HUES64 (cell line): ENCODE measurements around the gene ST6GALNAC3.

ENCODE experiments used
- H3K27ac ChIP-seq: 2 replicates; pipeline ENCODE4 v1.7.0; 2013; ENCODE audit warnings: low read depth, low read length, inconsistent platforms
- H3K27me3 ChIP-seq: 2 replicates; pipeline ENCODE4 v1.6.1; 2013; ENCODE audit warnings: mild to moderate bottlenecking, low read length; ENCODE audit not compliant: insufficient read depth
- H3K36me3 ChIP-seq: 2 replicates; pipeline ENCODE4 v1.6.1; 2013; ENCODE audit warnings: mild to moderate bottlenecking, low read length; ENCODE audit not compliant: insufficient read depth
- H3K4me1 ChIP-seq: 2 replicates; pipeline ENCODE4 v1.6.1; 2013; ENCODE audit warnings: mild to moderate bottlenecking, low read length, moderate library complexity; ENCODE audit not compliant: insufficient read depth
- H3K4me3 ChIP-seq: 2 replicates; pipeline ENCODE4 v1.5.1; 2013; ENCODE audit warnings: mild to moderate bottlenecking, low read length, moderate library complexity
- H3K9ac ChIP-seq: 2 replicates; pipeline ENCODE4 v1.6.1; 2013; ENCODE audit warnings: mild to moderate bottlenecking, low read depth, low read length
- H3K9me3 ChIP-seq: 2 replicates; pipeline ENCODE4 v1.6.1; 2013; ENCODE audit warnings: low read depth, low read length; ENCODE audit not compliant: insufficient read depth
- WGBS: fragments of 150-250, 120-280 bp; methylation state at CpG from one replicate; pipeline ENCODE4 v1.1.7; 2013; ENCODE audit warnings: missing lambda C conversion rate; 5-methylcytosine and 5-hydroxymethylcytosine counted together

ST6GALNAC3 gene

GRCh38 chr1:76480827-76481226 lies 406.3 kb downstream of the ST6GALNAC3 start:
- Histone ChIP-seq H3K36me3 (no peaks in the 10 kb centered on the region), H3K9me3 (no peaks in the 10 kb centered on the region), H3K27me3 (no peaks in the 10 kb centered on the region), H3K4me1 (peaks cover 4% of the 10 kb centered on the region; the same call in 1 of the 2 replicates), H3K9ac (no peak overlapping the region), H3K27ac (no peak overlapping the region), H3K4me3 (no peak overlapping the region)

DNA sequence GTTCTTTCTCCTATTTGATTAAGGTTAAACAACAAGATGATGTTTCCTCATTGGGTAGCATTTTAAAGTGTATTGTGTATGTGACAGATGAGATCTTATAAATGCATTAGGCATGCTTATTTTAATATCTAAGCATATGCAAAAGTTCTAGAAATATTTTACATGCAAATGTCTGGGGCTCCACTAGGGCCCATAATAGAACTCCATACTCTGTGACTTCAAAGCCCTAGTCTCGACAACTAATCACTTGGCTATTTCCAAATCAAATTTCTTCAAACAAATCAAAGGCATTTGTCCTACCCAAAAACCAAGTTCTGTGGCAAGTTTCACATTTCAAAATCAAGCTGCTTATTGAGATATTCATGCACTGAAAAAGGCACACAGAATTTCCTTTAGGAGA lies 407.1 kb downstream of the ST6GALNAC3 start:
- H3K9ac ChIP-seq: no peak overlapping the region
- no peak overlapping the region for H3K4me3 ChIP-seq
- H3K27me3 ChIP-seq: no peaks in the 10 kb centered on the region
- no peaks in the 10 kb centered on the region for H3K9me3 ChIP-seq
- no peaks in the 10 kb centered on the region for H3K36me3 ChIP-seq
- WGBS: 90% methylated on average over 1 of the region's 1 CpG
- H3K27ac ChIP-seq: no peak overlapping the region
- peaks cover 4% of the 10 kb centered on the region; the same call in 1 of the 2 replicates for H3K4me1 ChIP-seq

GRCh38 chr1:76482272-76482671 lies 407.7 kb downstream of the ST6GALNAC3 start:
- Histone ChIP-seq H3K9ac (no peak overlapping the region), H3K4me3 (no peak overlapping the region), H3K27me3 (no peaks in the 10 kb centered on the region), H3K36me3 (no peaks in the 10 kb centered on the region), H3K9me3 (no peaks in the 10 kb centered on the region), H3K4me1 (peaks cover 4% of the 10 kb centered on the region; the same call in 1 of the 2 replicates), H3K27ac (no peak overlapping the region)
- 43% methylated on average over 1 of the region's 2 CpGs for WGBS

DNA sequence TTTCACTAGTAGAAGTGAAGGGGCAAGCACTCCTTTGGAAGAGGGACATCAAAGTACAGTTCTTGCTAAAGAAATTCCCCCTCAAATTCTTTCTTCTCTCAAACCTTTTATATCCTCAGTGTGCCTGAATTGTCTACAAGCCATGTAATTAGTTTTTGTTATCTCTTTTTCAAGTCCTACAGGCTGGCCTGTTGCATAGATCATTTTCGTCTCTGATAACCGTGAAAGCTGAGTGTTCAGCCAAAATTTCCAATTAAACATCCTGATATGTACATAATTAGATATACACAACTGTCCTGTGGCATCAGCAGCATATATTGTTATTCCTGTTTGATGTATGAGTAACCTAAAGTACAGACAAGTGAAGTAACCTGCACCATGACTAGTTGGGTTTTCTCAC lies 417.2 kb downstream of the ST6GALNAC3 start:
- H3K4me1 ChIP-seq: peaks cover 7% of the 10 kb centered on the region; the same call in 1 of the 2 replicates

DNA sequence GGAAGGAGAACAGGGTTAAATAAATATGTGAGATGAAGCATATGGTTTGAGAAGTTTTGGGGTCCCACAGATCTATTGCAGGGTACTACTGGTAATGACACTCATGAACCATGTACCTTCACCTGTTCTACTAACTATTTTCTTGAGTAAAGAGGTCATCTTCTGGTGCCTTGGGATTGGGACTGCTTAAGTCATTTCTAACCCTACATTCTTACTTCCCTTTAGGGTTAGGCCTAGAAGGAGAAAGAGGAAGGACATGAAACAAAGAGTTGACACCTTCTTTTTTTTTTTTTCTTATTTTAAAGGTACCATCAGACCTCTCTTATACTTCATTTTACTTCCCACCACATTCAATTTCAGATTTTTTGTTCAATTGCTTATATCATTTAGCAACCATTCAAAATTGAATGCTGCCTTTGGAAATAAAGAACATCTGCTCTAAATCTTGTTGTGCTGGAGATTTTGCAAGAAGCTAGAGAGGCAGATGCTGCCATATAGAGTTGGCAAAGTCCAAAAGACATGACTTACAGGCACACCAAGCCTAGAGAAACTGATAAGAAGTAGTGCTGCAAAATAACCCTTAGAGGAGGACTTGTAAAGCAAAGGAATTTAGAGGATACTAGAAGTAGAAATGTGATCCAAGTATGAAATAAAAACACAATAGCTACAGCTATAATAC lies 418.3 kb downstream of the ST6GALNAC3 start:
- Histone ChIP-seq H3K27ac (no peak overlapping the region), H3K4me1 (peaks cover 7% of the 10 kb centered on the region; the same call in 1 of the 2 replicates), H3K36me3 (no peaks in the 10 kb centered on the region), H3K27me3 (no peaks in the 10 kb centered on the region), H3K9me3 (no peaks in the 10 kb centered on the region), H3K9ac (no peak overlapping the region), H3K4me3 (no peak overlapping the region)

More for the DNA sequence above, 417.2 kb downstream of the ST6GALNAC3 start:
- Histone ChIP-seq H3K27me3 (no peaks in the 10 kb centered on the region), H3K9me3 (no peaks in the 10 kb centered on the region), H3K9ac (no peak overlapping the region), H3K27ac (no peak overlapping the region), H3K4me3 (no peak overlapping the region), H3K36me3 (no peaks in the 10 kb centered on the region)
- WGBS: 91% methylated on average over 2 of the region's 2 CpGs

DNA sequence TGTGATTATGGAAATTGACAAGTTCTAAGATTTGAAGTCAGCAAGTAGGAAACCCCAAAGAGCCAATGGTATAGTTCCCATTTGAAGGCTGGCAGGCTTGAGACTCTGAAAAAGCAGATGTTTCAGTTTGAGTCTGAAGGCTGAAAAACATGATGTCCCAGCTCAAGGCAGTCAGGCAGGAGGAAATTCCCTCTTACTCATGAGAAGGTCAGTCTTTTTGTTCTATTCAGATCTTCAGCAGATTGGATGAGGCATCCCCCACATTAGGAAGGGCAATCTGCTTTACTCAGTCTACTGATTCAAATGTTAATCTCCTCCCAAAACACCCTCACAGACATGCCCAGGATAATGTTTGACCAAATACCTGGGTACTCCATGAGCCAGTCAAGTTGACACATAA lies 420.3 kb downstream of the ST6GALNAC3 start:
- peaks cover 16% of the 10 kb centered on the region; the same call in 1 of the 2 replicates for H3K4me1 ChIP-seq
- no peak overlapping the region for H3K9ac ChIP-seq
- H3K36me3 ChIP-seq: no peaks in the 10 kb centered on the region
- H3K4me3 ChIP-seq: no peak overlapping the region
- H3K9me3 ChIP-seq: no peaks in the 10 kb centered on the region
- H3K27ac ChIP-seq: no peak overlapping the region
- H3K27me3 ChIP-seq: no peaks in the 10 kb centered on the region

DNA sequence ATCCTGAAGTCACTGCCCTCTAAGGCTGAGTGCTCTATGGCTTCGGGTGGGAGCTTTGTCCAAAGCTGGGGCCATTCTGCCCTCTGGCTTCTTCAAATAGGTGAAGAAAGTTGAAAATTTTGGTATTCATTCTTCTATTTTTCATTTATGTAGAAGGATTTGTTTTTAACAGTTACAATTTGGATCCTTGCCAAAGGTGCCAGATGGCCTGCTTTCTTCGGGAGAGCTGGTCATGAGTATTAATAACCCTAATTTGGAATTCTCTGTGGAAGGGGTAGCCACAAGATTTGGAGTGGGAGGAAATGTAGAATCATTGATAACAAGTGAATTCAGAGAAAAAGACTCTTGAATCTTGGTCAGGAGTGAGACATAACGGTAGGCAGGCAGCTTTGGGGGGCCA lies 422.3 kb downstream of the ST6GALNAC3 start:
- Histone ChIP-seq H3K4me3 (no peak overlapping the region), H3K36me3 (no peaks in the 10 kb centered on the region), H3K9ac (no peak overlapping the region), H3K4me1 (peaks cover 36% of the 10 kb centered on the region), H3K27ac (no peak overlapping the region), H3K27me3 (no peaks in the 10 kb centered on the region), H3K9me3 (no peaks in the 10 kb centered on the region)
- WGBS: 94% methylated on average over 3 of the region's 3 CpGs

DNA sequence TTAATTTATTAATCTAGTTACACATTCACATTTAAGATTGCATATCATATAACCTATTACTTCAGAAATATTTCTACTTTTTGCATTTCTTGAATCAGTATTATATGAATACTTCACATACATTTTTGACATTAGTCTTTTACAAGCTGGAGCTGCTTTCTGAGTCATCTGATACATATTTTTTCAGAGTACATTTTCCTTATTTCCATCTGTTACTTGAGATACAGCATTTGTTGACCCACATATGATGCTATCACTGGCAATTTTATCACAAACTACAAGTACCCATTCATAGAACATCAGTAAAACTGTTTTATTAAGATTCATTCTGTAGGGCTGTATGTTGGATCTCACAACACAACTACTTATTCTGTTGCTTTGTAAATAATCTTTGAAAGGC lies 425.6 kb downstream of the ST6GALNAC3 start:
- Histone ChIP-seq H3K27ac (peak overlapping the region; percentile 84; the same call in 1 of the 2 replicates), H3K4me3 (no peak overlapping the region), H3K9me3 (no peaks in the 10 kb centered on the region), H3K9ac (peak overlapping the region; percentile 75; the same call in 1 of the 2 replicates), H3K27me3 (no peaks in the 10 kb centered on the region), H3K36me3 (no peaks in the 10 kb centered on the region), H3K4me1 (peaks cover 49% of the 10 kb centered on the region)

DNA sequence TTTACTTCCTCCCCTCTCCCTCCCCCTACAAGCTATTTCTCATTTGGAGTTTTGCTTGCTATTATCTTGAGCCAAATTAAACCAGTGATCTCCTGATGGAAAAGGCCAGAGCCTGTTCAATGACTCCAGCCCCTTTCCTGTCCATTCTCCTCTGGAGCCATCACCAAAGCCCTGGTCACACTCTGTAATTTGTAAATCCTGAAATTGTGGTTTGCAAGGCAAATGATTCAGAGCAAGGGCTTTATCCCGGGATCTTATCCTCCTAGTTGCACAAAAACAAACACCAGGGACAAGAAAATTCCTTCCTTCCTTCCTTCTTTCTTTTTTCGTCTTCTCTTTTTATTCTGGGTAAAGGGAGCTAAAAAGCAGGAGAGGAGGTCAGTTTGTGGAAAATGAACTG lies 426.6 kb downstream of the ST6GALNAC3 start:
- Histone ChIP-seq H3K4me3 (peak overlapping the region; percentile 10; the same call in 1 of the 2 replicates), H3K9ac (peak overlapping the region; percentile 75; the same call in 1 of the 2 replicates), H3K27ac (peak overlapping the region; percentile 84), H3K4me1 (peaks cover 48% of the 10 kb centered on the region), H3K27me3 (no peaks in the 10 kb centered on the region), H3K36me3 (no peaks in the 10 kb centered on the region), H3K9me3 (no peaks in the 10 kb centered on the region)
- WGBS: 9% methylated on average over 1 of the region's 2 CpGs

DNA sequence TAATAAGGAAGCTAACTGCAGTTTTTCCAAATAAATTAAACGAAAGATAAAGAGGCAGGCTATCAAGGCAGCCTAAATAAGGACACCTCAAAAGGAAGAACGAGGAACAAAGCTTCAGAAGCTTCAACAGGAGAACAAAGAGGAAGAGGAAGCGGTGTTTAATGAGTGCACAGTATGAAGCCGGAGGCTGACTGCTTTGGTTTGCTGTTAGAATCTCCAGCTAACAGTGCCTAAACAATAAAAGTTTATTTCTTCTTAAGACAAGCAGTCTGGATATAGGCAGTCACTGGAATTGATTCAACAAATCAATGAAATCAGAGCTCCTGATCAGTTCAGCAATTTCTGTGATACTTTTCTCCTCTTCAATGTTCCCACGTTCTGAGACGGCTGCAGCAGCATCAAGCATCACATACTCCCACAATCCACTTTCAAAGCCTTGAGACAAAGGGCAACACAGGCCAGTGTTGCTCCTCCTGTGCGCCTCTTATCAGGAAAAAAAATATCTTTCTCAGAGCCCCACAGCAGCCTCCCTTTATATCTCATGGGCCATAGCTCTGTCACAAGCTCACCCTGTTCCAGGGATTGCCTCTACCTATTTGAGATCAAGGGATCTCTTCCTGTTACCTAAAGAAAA lies 427.2 kb downstream of the ST6GALNAC3 start:
- Histone ChIP-seq H3K4me3 (0 out of 2 replicates have a peak overlapping the region, but pooled peaks have one; percentile 10), H3K36me3 (no peaks in the 10 kb centered on the region), H3K4me1 (peaks cover 48% of the 10 kb centered on the region), H3K27me3 (no peaks in the 10 kb centered on the region), H3K9ac (peak overlapping the region; percentile 75; the same call in 1 of the 2 replicates), H3K27ac (peak overlapping the region; percentile 84), H3K9me3 (no peaks in the 10 kb centered on the region)
- 34% methylated on average over 7 of the region's 7 CpGs for whole genome bisulfite sequencing

GRCh38 chr1:76503100-76503499 lies 428.6 kb downstream of the ST6GALNAC3 start:
- Histone ChIP-seq H3K4me3 (no peak overlapping the region), H3K9ac (peak overlapping the region; percentile 75; the same call in 1 of the 2 replicates), H3K36me3 (no peaks in the 10 kb centered on the region), H3K4me1 (peaks cover 48% of the 10 kb centered on the region), H3K27ac (peak overlapping the region; percentile 84), H3K9me3 (no peaks in the 10 kb centered on the region), H3K27me3 (no peaks in the 10 kb centered on the region)
- WGBS: 32% methylated on average over 3 of the region's 3 CpGs
